Measurements from ENCODE around the gene PCMTD2. TPM values are rescaled to one million over a fixed set of nuclear protein-coding genes. Genes with fewer than 3 reads are reported as not detected.
A peak's percentile ranks its signal among the peaks of the same experiment; 100 is the strongest.
"Not testable (repeated sequence)": the region's sequence is repeated elsewhere in the genome, so short reads cannot be mapped to it uniquely, and the experiment has no call there.

The PCMTD2 gene
- total RNA-seq, 1 donor from 2014 or later: 105 TPM

DNA sequence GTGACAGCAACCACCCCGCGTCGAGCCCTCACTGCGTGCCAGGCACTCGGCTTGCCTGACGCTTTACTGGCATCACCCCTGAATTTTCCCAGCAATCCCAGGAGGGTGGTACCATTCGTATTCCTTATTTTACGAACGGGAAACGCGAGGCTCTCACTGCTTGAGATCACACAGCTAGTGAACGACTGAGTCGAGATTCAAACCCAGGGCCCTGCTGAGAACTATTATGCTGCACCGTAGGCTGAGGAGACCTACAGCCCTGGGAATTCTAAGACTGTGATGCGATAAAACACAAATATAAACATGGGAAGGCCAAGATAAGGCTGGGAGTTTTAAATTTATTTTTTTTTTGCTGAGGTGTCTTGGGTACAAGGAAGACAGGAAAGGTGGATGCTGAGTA is 60.3 kb downstream of the PCMTD2 start:
- H3F3A ChIP-seq (ENCODE audit: low read depth); H3K9ac ChIP-seq; H3K4me1 Mint-ChIP-seq; H3K36me3 ChIP-seq; H3K9me3 ChIP-seq (ENCODE audit: low read depth); H3K36me3 Mint-ChIP-seq; H3K27ac Mint-ChIP-seq; H4K20me1 ChIP-seq (ENCODE audit: low read depth); H3K79me2 ChIP-seq (ENCODE audit: low read depth); H2AFZ ChIP-seq (replicated peaks); H3K4me1 ChIP-seq; H3K27ac ChIP-seq; H3K9me3 Mint-ChIP-seq: not testable (repeated sequence)
- Mint-ChIP-seq H3K4me3 (peak overlapping the region; percentile 75), H3K27me3 (ENCODE audit: insufficient read depth, low read depth) (peaks cover 24% of the 10 kb centered on the region)
- Histone ChIP-seq H3K27me3 (peaks cover 57% of the 10 kb centered on the region), H3K4me2 (peak overlapping the region; percentile 83), H3K4me3 (peak overlapping the region; percentile 47)
- peak; percentile 24 for TF ChIP-seq EZH2 (IDR thresholded peaks at IDR 0.05)
- peak; percentile 15 for DNase-seq (ENCODE audit: low spot score)

GRCh38 chr20:64316415-64317083 is 61.0 kb downstream of the PCMTD2 start:
- H3K9me3 Mint-ChIP-seq; H2AFZ ChIP-seq (replicated peaks); H3K36me3 Mint-ChIP-seq; H3K9ac ChIP-seq; H3K4me3 Mint-ChIP-seq; H3K9me3 ChIP-seq (ENCODE audit: low read depth); H3K27ac ChIP-seq; H3K27ac Mint-ChIP-seq; H3K79me2 ChIP-seq (ENCODE audit: low read depth); H4K20me1 ChIP-seq (ENCODE audit: low read depth); H3K4me1 ChIP-seq; H3F3A ChIP-seq (ENCODE audit: low read depth); H3K36me3 ChIP-seq; H3K4me1 Mint-ChIP-seq: not testable (repeated sequence)
- DNase-seq (ENCODE audit: low spot score): peak; percentile 41
- Histone ChIP-seq H3K4me2 (peak overlapping the region; percentile 83), H3K4me3 (peak overlapping the region; percentile 47), H3K27me3 (peaks cover 57% of the 10 kb centered on the region)
- TF ChIP-seq EZH2 (IDR thresholded peaks at IDR 0.05): peak; percentile 74
- H3K27me3 Mint-ChIP-seq (ENCODE audit: insufficient read depth, low read depth): peaks cover 26% of the 10 kb centered on the region

GRCh38 chr20:64317331-64317730 is 61.8 kb downstream of the PCMTD2 start:
- H3K4me1 ChIP-seq; H3K4me3 Mint-ChIP-seq; H3K9me3 ChIP-seq (ENCODE audit: low read depth); H3K4me1 Mint-ChIP-seq; H3K27ac Mint-ChIP-seq; H3K36me3 Mint-ChIP-seq; H3K4me2 ChIP-seq; H3K9me3 Mint-ChIP-seq; H3K4me3 ChIP-seq; H3K36me3 ChIP-seq; H4K20me1 ChIP-seq (ENCODE audit: low read depth); H3K79me2 ChIP-seq (ENCODE audit: low read depth); H3K9ac ChIP-seq; H3F3A ChIP-seq (ENCODE audit: low read depth); DNase-seq (ENCODE audit: low spot score); H3K27ac ChIP-seq; H2AFZ ChIP-seq (replicated peaks): not testable (repeated sequence)
- peaks cover 58% of the 10 kb centered on the region for H3K27me3 ChIP-seq
- TF ChIP-seq EZH2 (IDR thresholded peaks at IDR 0.05) (peak; percentile 64), EZH2phosphoT487 (IDR thresholded peaks at IDR 0.05) (peak; percentile 69)
- H3K27me3 Mint-ChIP-seq (ENCODE audit: insufficient read depth, low read depth): peaks cover 26% of the 10 kb centered on the region

GRCh38 chr20:64318056-64318455 is 62.5 kb downstream of the PCMTD2 start:
- not testable (repeated sequence) for H3K27ac ChIP-seq; H3K9me3 Mint-ChIP-seq; H3K4me3 ChIP-seq; H4K20me1 ChIP-seq (ENCODE audit: low read depth); H3K9ac ChIP-seq; H3K36me3 ChIP-seq; H3K27ac Mint-ChIP-seq; H3K4me1 ChIP-seq; H3K79me2 ChIP-seq (ENCODE audit: low read depth); H2AFZ ChIP-seq (replicated peaks); H3K4me1 Mint-ChIP-seq; DNase-seq (ENCODE audit: low spot score); H3K9me3 ChIP-seq (ENCODE audit: low read depth); H3K36me3 Mint-ChIP-seq; H3F3A ChIP-seq (ENCODE audit: low read depth); H3K4me2 ChIP-seq
- peaks cover 62% of the 10 kb centered on the region for H3K27me3 ChIP-seq
- H3K4me3 Mint-ChIP-seq: peak overlapping the region; percentile 52
- peaks cover 26% of the 10 kb centered on the region for H3K27me3 Mint-ChIP-seq (ENCODE audit: insufficient read depth, low read depth)

- DNase-seq (ENCODE audit: low spot score); H3K4me1 Mint-ChIP-seq; H2AFZ ChIP-seq (replicated peaks); H3K27ac ChIP-seq; H3K4me1 ChIP-seq; H3K27ac Mint-ChIP-seq; H4K20me1 ChIP-seq (ENCODE audit: low read depth); H3K36me3 ChIP-seq; H3K79me2 ChIP-seq (ENCODE audit: low read depth); H3K4me3 ChIP-seq; H3K9ac ChIP-seq; H3K4me2 ChIP-seq; H3K36me3 Mint-ChIP-seq; H3F3A ChIP-seq (ENCODE audit: low read depth); H3K9me3 ChIP-seq (ENCODE audit: low read depth); H3K9me3 Mint-ChIP-seq; H3K4me3 Mint-ChIP-seq: not testable (repeated sequence)
- H3K27me3 ChIP-seq: peaks cover 58% of the 10 kb centered on the region
- peaks cover 22% of the 10 kb centered on the region for H3K27me3 Mint-ChIP-seq (ENCODE audit: insufficient read depth, low read depth)
Measured at GRCh38 chr20:64322031-64322789, 66.7 kb downstream of the PCMTD2 start.

Small RNAs within 50 kb of the gene (small RNA-seq; reads per million reads assigned to genes)
- gene AL137028.2: not detected

Other genes with a start within 250 kb of the PCMTD2 start
- gene C20orf204, start 219.6 kb upstream of the PCMTD2 start, total RNA-seq (ENCODE audit: low replicate concordance): 0.04 and 0.96 TPM in 2 replicates
- not detected in 2 replicates for gene SOX18, start 206.1 kb upstream of the PCMTD2 start, total RNA-seq (ENCODE audit: low replicate concordance)
- gene TCEA2, start 192.6 kb upstream of the PCMTD2 start, total RNA-seq (ENCODE audit: low replicate concordance): 23.2 and 51.2 TPM in 2 replicates
- 2.0 and 11.0 TPM in 2 replicates for gene RGS19, start 176.2 kb upstream of the PCMTD2 start, total RNA-seq (ENCODE audit: low replicate concordance)
- 1.3 and 3.3 TPM in 2 replicates for gene OPRL1, start 175.7 kb upstream of the PCMTD2 start, total RNA-seq (ENCODE audit: low replicate concordance)
- gene LKAAEAR1, start 171.3 kb upstream of the PCMTD2 start, total RNA-seq (ENCODE audit: low replicate concordance): 0.99 TPM in 1 of 2 replicates, not detected in the other
- gene NPBWR2, start 148.2 kb upstream of the PCMTD2 start, total RNA-seq (ENCODE audit: low replicate concordance): not detected in 2 replicates
- gene MYT1, start 91.3 kb upstream of the PCMTD2 start, total RNA-seq (ENCODE audit: low replicate concordance): 1.2 and 1.5 TPM in 2 replicates